PC-9 (cell line): ENCODE data around the gene ARHGEF6. TPM values are rescaled to one million over a fixed set of nuclear protein-coding genes. Genes with fewer than 3 reads are reported as not detected.
"Not testable (repeated sequence)": the region's sequence is repeated elsewhere in the genome, so short reads cannot be mapped to it uniquely, and the experiment has no call there.

Experiments used
- BruUV-seq: library from RNA; stranded (reverse); fragments of 400-500 nt; replicated peaks from 2 replicates; lab custom pipeline; 2021; lab: Mats Ljungman, UMichigan
- CTCF ChIA-PET: fragments of 300-600 bp; sonication (Branson Sonifier 250); formaldehyde crosslinking; loops from one replicate; lab custom pipeline; 2022; ENCODE audit warnings: antibody characterized with exemption; lab: Charles Lee
- POLR2A ChIA-PET: fragments of 300-600 bp; sonication (Branson Sonifier 250); formaldehyde crosslinking; loops from one replicate; lab custom pipeline; 2022; ENCODE audit warnings: antibody characterized with exemption; ENCODE audit not compliant: unreplicated experiment; lab: Charles Lee
- DNase-seq, 2 experiments: peaks; one replicate each; pipeline versions ENCODE4 v3.0.0 to v3.0.0-alpha.2; 2015 to 2022; ENCODE audit warnings: mixed read lengths in 1 of 2
- H2AFZ ChIP-seq: fragments of 200-600 bp; sonication (generic); 2 replicates; pipeline ENCODE4 v1.8.1; 2017; ENCODE audit warnings: antibody characterized with exemption
- H3F3A ChIP-seq: fragments of 200-600 bp; sonication (generic); 2 replicates; pipeline ENCODE4 v1.8.1; 2017; ENCODE audit warnings: antibody characterized with exemption, mild to moderate bottlenecking, low read depth; ENCODE audit not compliant: insufficient read depth
- H3K27ac ChIP-seq: fragments of 200-600 bp; sonication (generic); 2 replicates; pipeline ENCODE4 v1.6.1; 2016; ENCODE audit warnings: mixed run types
- H3K27me3 ChIP-seq: fragments of 200-600 bp; sonication (generic); 2 replicates; pipeline ENCODE4 v1.6.1; 2016; ENCODE audit warnings: low read depth, mixed run types; ENCODE audit not compliant: insufficient read depth
- H3K36me3 ChIP-seq: fragments of 200-600 bp; sonication (generic); 2 replicates; pipeline ENCODE4 v1.6.1; 2016; ENCODE audit warnings: low read depth, mixed run types
- H3K4me1 ChIP-seq: fragments of 200-600 bp; sonication (generic); replicated peaks from 2 replicates; pipeline ENCODE4 v1.6.1; 2016; ENCODE audit warnings: mixed run types; ENCODE audit not compliant: insufficient read depth
- H3K4me2 ChIP-seq: fragments of 200-600 bp; sonication (generic); 2 replicates; pipeline ENCODE4 v1.6.1; 2017; ENCODE audit warnings: mixed run types
- H3K4me3 ChIP-seq: fragments of 200-600 bp; sonication (generic); 2 replicates; pipeline ENCODE4 v1.6.1; 2016; ENCODE audit warnings: mixed run types
- H3K79me2 ChIP-seq: fragments of 200-600 bp; sonication (generic); 2 replicates; pipeline ENCODE4 v1.6.1; 2017; ENCODE audit warnings: low read depth, mixed run types
- H3K9me2 ChIP-seq: fragments of 200-600 bp; sonication (generic); 2 replicates; pipeline ENCODE4 v1.8.1; 2017; ENCODE audit warnings: mild to moderate bottlenecking; ENCODE audit not compliant: insufficient read depth
- H3K9me3 ChIP-seq: fragments of 200-600 bp; sonication (generic); 2 replicates; pipeline ENCODE4 v1.8.1; 2016; ENCODE audit warnings: low read depth; ENCODE audit not compliant: insufficient read depth
- H4K20me1 ChIP-seq: fragments of 200-600 bp; sonication (generic); 2 replicates; pipeline ENCODE4 v1.8.1; 2017; ENCODE audit not compliant: insufficient read depth
- EZH2 ChIP-seq: fragments of 200-600 bp; sonication (generic); IDR thresholded peaks from 2 replicates; pipeline ENCODE4 v1.8.0; 2017; ENCODE audit warnings: antibody characterized with exemption, low read depth
- intact Hi-C: fragments of 100-400 bp; cut with micrococcal nuclease; formaldehyde crosslinking; loops from one replicate; pipeline ENCODE4 v1.10.0; 2022; ENCODE audit not compliant: unreplicated experiment
- total RNA-seq: library from RNA; stranded (reverse); gene quantifications from 2 replicates; pipeline ENCODE4 v1.2.3, GENCODE V29; 2021
- TF ChIP-seq, protein P1 (sequence below): fragments of 200-600 bp; sonication (generic); conservative IDR thresholded peaks from 2 replicates; pipeline ENCODE4 v1.6.1; 2017; ENCODE audit warnings: mixed run types, antibody characterized with exemption, mild to moderate bottlenecking, moderate library complexity

The ARHGEF6 gene
- total RNA-seq, 1 experiment from 2014 or later: 0.09 TPM

DNA sequence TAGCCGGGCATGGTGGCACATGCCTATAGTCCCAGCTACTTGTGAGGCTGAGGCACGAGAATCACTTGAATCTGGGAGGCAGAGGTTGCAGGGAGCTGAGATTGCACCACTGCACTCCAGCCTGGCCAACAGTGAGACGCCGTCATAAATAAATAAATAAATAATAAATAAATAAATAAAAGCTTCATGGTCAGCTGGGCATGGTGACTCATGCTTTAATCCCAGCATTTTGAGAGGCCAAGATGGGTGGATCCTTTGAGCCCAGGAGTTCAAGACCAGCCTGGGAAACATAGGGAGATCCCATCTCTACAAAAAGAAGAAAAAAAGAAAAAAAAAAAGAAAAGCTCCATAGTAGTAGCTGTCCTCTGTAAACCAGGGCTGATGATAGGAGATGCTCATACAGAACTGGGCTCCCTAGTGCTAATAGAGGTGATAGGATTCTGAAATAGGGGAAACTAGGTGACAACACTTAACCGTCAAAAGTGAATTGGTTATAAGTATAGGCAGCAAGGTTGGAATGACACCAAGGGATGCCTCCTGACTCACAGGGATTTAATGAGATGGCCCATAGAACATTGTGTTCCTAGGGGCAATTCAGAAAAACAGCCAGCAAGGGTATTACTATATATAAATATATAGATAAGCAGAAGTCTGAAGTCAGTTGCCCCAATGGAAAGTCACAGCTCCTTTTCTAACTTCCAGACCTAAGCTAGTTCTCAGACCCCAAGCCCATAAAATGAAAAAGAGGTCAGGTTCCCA, 41.8 kb upstream of the ARHGEF6 start:
- BruUV-seq: no TSS peak
- H3K4me3 ChIP-seq: no peak overlapping the region
- CTCF ChIA-PET: no interaction called here
- no peaks in the 10 kb centered on the region for H4K20me1 ChIP-seq
- no peak for DNase-seq
- no peaks in the 10 kb centered on the region for H3K36me3 ChIP-seq
- no peak overlapping the region for H3K4me2 ChIP-seq
- intact Hi-C loops: no loop called here
- no peak overlapping the region for H2AFZ ChIP-seq
- no peaks in the 10 kb centered on the region for H3K79me2 ChIP-seq
- no peaks in the 10 kb centered on the region for H3F3A ChIP-seq
- H3K27ac ChIP-seq: no peak overlapping the region
- H3K4me1 ChIP-seq: no peaks in the 10 kb centered on the region
- POLR2A ChIA-PET: no interaction called here
- no peaks in the 10 kb centered on the region for H3K9me3 ChIP-seq
- H3K27me3 ChIP-seq: no peaks in the 10 kb centered on the region
- no peak for TF ChIP-seq EZH2
- TF ChIP-seq, protein P1, sequence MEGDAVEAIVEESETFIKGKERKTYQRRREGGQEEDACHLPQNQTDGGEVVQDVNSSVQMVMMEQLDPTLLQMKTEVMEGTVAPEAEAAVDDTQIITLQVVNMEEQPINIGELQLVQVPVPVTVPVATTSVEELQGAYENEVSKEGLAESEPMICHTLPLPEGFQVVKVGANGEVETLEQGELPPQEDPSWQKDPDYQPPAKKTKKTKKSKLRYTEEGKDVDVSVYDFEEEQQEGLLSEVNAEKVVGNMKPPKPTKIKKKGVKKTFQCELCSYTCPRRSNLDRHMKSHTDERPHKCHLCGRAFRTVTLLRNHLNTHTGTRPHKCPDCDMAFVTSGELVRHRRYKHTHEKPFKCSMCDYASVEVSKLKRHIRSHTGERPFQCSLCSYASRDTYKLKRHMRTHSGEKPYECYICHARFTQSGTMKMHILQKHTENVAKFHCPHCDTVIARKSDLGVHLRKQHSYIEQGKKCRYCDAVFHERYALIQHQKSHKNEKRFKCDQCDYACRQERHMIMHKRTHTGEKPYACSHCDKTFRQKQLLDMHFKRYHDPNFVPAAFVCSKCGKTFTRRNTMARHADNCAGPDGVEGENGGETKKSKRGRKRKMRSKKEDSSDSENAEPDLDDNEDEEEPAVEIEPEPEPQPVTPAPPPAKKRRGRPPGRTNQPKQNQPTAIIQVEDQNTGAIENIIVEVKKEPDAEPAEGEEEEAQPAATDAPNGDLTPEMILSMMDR: no peak
- H3K9me2 ChIP-seq: no peaks in the 10 kb centered on the region

DNA sequence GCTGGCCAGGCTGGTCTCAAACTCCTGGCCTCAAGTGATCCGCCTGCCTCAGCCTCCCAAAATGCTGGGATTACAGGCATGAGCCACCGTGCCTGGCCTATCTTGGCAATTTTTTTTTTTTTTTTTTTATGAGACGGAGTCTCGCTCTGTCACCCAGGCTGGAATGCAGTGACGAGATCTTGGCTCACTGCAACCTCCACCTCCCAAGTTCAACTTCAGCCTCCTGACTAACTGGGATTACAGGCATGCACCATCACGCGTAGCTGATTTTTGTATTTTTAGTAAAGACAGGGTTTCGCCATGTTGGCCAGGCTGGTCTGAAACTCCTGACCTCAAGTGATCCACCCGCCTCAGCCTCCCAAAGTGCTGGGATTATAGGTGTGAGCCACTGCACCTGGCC, 39.0 kb upstream of the ARHGEF6 start:
- H4K20me1 ChIP-seq, CTCF ChIA-PET: not testable (repeated sequence)

DNA sequence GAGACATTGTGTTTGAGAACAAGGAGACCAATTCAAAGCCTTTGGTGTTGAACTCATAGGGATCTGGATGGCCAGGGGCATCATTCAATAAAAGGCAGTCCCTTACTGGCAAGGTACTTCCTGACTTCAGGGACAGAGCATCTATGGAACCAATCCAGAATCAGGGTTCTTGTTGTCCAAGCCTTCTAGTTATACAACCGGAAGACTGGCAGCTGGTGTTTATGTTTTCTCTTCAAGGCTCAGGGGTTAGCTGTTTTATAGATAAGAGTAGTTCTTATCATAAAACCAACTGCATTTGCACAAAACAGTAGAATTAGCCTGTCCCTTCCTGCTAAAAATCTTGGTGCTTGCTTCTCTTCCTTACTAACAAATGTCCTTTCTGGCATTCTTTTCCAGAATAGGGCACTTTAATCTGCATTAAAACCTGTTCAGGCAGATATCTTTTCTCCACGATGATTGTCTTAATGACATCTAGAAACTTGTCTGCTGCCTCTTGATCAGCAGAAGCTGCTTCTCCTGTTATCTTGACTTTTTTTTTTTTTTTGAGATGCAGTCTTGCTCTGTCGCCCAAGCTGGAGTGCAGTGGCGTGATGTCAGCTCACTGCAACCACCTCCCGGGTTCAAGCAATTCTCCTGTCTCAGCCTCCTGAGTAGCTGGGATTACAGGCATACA, 38.4 kb upstream of the ARHGEF6 start:
- BruUV-seq: no TSS peak
- intact Hi-C loops: no loop called here
- no peak overlapping the region for H2AFZ ChIP-seq
- ChIA-PET POLR2A (no interaction called here), CTCF (no interaction called here)
- no peaks in the 10 kb centered on the region for H3K36me3 ChIP-seq
- no peaks in the 10 kb centered on the region; the same call in 1 of the 2 replicates for H3K9me3 ChIP-seq
- H3F3A ChIP-seq: no peaks in the 10 kb centered on the region
- H3K4me1 ChIP-seq: no peaks in the 10 kb centered on the region
- no peak overlapping the region for H3K4me2 ChIP-seq
- H3K27me3 ChIP-seq: no peaks in the 10 kb centered on the region
- no peak for TF ChIP-seq EZH2
- TF ChIP-seq, protein P1: no peak
- no peaks in the 10 kb centered on the region for H3K9me2 ChIP-seq
- H3K4me3 ChIP-seq: no peak overlapping the region
- DNase-seq: no peak
- no peaks in the 10 kb centered on the region for H3K79me2 ChIP-seq
- no peaks in the 10 kb centered on the region for H4K20me1 ChIP-seq
- H3K27ac ChIP-seq: no peak overlapping the region

More for the DNA sequence above, 39.0 kb upstream of the ARHGEF6 start:
- H3K9me3 ChIP-seq, H3K4me1 ChIP-seq, intact Hi-C loops, H3F3A ChIP-seq, H3K27me3 ChIP-seq, H2AFZ ChIP-seq, H3K9me2 ChIP-seq, BruUV-seq, H3K4me3 ChIP-seq, POLR2A ChIA-PET, DNase-seq, H3K79me2 ChIP-seq, H3K4me2 ChIP-seq, H3K27ac ChIP-seq, H3K36me3 ChIP-seq: not testable (repeated sequence)
